Aorta (tissue), 5 donors: ENCODE data around the gene NHERF1. TPM values are rescaled to one million over a fixed set of nuclear protein-coding genes. Genes with fewer than 3 reads are reported as not detected.

Source experiments
- ATAC-seq: fragments of 200-7000 bp; cut with Tn5 transposase; one replicate; pipeline ENCODE4 v1.9.1; 2022; ENCODE audit warnings: moderate library complexity; ENCODE audit not compliant: low FRiP score
- DNase-seq, 2 donors: peaks; one replicate each; pipeline ENCODE4 v3.0.0-alpha.2; 2020
- H3K27ac ChIP-seq, 2 donors: one replicate each; pipeline ENCODE4 v1.5.1; 2013; ENCODE audit warnings: low read length in 2 of 2, mild to moderate bottlenecking in 2 of 2, moderate library complexity in 2 of 2, control low read depth in 1 of 2, inconsistent platforms in 1 of 2, low read depth in 1 of 2
- H3K27me3 ChIP-seq, 2 donors: one replicate each; pipeline ENCODE4 v1.6.1; 2013; ENCODE audit warnings: control low read depth in 1 of 2, low read length in 1 of 2, mild to moderate bottlenecking in 1 of 2, moderate library complexity in 1 of 2; ENCODE audit not compliant: insufficient read depth in 2 of 2, control insufficient read depth in 1 of 2
- H3K36me3 ChIP-seq, 2 donors: one replicate each; pipeline ENCODE4 v1.6.1; 2013; ENCODE audit warnings: control low read depth in 1 of 2, low read length in 1 of 2, mild to moderate bottlenecking in 1 of 2; ENCODE audit not compliant: insufficient read depth in 2 of 2, control insufficient read depth in 1 of 2
- H3K4me1 ChIP-seq, 2 donors: one replicate each; pipeline ENCODE4 v1.6.1; 2013; ENCODE audit warnings: low read length in 2 of 2, control low read depth in 1 of 2, mild to moderate bottlenecking in 1 of 2, moderate library complexity in 1 of 2; ENCODE audit not compliant: insufficient read depth in 2 of 2, control insufficient read depth in 1 of 2
- H3K4me3 ChIP-seq, 2 donors: one replicate each; pipeline ENCODE4 v1.5.1; 2013; ENCODE audit warnings: low read length in 2 of 2, control low read depth in 1 of 2, mild to moderate bottlenecking in 1 of 2
- H3K9me3 ChIP-seq: one replicate; pipeline ENCODE4 v1.6.1; 2013; ENCODE audit warnings: mild to moderate bottlenecking, low read length; ENCODE audit not compliant: control insufficient read depth
- WGBS, 2 donors: extraction: QIAGEN DNeasy Blood & Tissue Kit; methylation state at CpG; one replicate each; pipeline ENCODE4 v1.1.7; 2013; 5-methylcytosine and 5-hydroxymethylcytosine counted together
- intact Hi-C, 2 donors: fragments of 100-400 bp; cut with DNase I; formaldehyde crosslinking; loops; one replicate each; pipeline versions ENCODE4 v1.14.2 to v1.15.0; 2022
- polyA plus RNA-seq, 2 donors: library from polyadenylated mRNA; stranded (reverse); fragments of 200-250 nt; gene quantifications; one replicate each; pipeline ENCODE4 v1.2.3, GENCODE V29; 2013
- total RNA-seq, 2 donors: library from RNA; stranded (reverse); fragmentation: NEBNext Ultra II Directional; extraction: Animal tissue kit (Norgen Biotek cat#: 25700); gene quantifications; one replicate each; pipeline ENCODE4 v1.2.1, GENCODE V29; 2021
- donor health status: healthy with polysubstance abuse.
- donor health status: Bipolar disorder and iron deficiency.
- donor health status: DM: no; HTN: no; CAD: no.
- donor health status: DM: no; HTN: no; CAD: no.
- donor health status: DM: yes; HTN: yes; CAD: no.

The NHERF1 gene
- total and polyA plus RNA-seq, 4 donors = 10.6 to 84.4 (median 19.4) TPM

DNA sequence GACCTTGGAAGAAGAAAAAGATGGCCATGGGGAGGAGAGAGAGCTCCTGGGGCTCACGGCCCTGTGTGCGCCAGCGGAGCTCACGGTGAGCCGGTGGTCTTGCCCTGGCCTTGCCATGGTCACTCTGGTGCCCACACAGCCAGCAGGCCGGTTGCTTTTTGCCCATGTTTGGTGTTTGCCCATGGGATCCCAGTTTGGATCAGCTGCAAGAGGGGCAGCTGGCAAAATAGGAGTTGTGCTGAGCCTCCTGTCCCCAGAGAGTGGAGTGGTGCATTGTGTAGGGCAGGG lies 1.6 kb downstream of the NHERF1 start:
- H3K27me3 ChIP-seq = no peaks in the 10 kb centered on the region
- no peaks in the 10 kb centered on the region for H3K4me1 ChIP-seq
- intact Hi-C loops = no loop called here
- H3K4me3 ChIP-seq = no peak overlapping the region
- H3K27ac ChIP-seq = no peak overlapping the region
- DNase-seq (no peak), ATAC-seq (no peak)
- no peaks in the 10 kb centered on the region for H3K36me3 ChIP-seq
- 81 to 83% methylated on average over 6 of the region's 6 CpGs for WGBS, 2 donors
- H3K9me3 ChIP-seq = no peaks in the 10 kb centered on the region

- Histone ChIP-seq H3K9me3 (no peaks in the 10 kb centered on the region), H3K36me3 (no peaks in the 10 kb centered on the region), H3K27ac (peak overlapping the region in 1 of 2 donors; percentile 11), H3K27me3 (no peaks in the 10 kb centered on the region), H3K4me3 (no peak overlapping the region), H3K4me1 (no peaks in the 10 kb centered on the region)
- DNase-seq (no peak), ATAC-seq (no peak)
- intact Hi-C loops = no loop called here
- WGBS, 2 donors = 46 to 57% methylated on average over 13 of the region's 13 CpGs
Observed at GRCh38 chr17:74750327-74751069, 2.1 kb downstream of the NHERF1 start.

- DNase-seq (no peak), ATAC-seq (no peak)
- Histone ChIP-seq H3K9me3 (no peaks in the 10 kb centered on the region), H3K27ac (no peak overlapping the region), H3K4me1 (no peaks in the 10 kb centered on the region), H3K36me3 (no peaks in the 10 kb centered on the region), H3K27me3 (no peaks in the 10 kb centered on the region), H3K4me3 (no peak overlapping the region)
- 92 to 94% methylated on average over 9 of the region's 9 CpGs for WGBS, 2 donors
- intact Hi-C loops = no loop called here
Observed at GRCh38 chr17:74752415-74752814, 4.0 kb downstream of the NHERF1 start.

- 93 to 95% methylated on average over 7 of the region's 7 CpGs for WGBS, 2 donors
- ATAC-seq = no peak
- Histone ChIP-seq H3K9me3 (no peaks in the 10 kb centered on the region), H3K36me3 (no peaks in the 10 kb centered on the region), H3K27ac (no peak overlapping the region), H3K4me1 (no peaks in the 10 kb centered on the region), H3K27me3 (no peaks in the 10 kb centered on the region), H3K4me3 (no peak overlapping the region)
- intact Hi-C loops = no loop called here
- DNase-seq = no peak
Observed at GRCh38 chr17:74752822-74753401, 4.5 kb downstream of the NHERF1 start.

DNA sequence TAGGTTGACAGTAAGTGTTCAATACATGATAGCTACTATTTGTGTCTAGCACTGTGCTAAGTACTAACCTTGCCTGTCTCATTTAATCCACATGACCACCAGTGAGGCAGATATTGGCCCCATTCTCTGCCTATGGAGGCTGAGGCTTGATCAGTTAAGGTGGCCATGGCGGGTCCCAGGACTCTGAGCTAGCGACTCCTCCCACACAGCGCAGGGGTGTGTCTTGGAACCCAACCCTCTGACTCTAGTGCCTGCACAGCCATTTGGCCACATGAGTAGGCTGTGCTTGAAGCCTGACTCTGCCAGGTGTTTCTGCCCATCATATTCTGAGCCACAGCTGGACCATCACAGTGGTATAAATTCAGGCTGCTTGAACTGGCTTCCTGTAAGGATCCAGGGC lies 6.4 kb downstream of the NHERF1 start:
- no peak for DNase-seq
- Histone ChIP-seq H3K9me3 (no peaks in the 10 kb centered on the region), H3K27me3 (no peaks in the 10 kb centered on the region), H3K4me3 (no peak overlapping the region), H3K36me3 (no peaks in the 10 kb centered on the region), H3K4me1 (no peaks in the 10 kb centered on the region), H3K27ac (no peak overlapping the region)
- intact Hi-C loops = no loop called here
- 91 to 94% methylated on average over 3 of the region's 3 CpGs for WGBS, 2 donors
- ATAC-seq = no peak

GRCh38 chr17:74755533-74755932 lies 7.1 kb downstream of the NHERF1 start:
- H3K36me3 ChIP-seq = no peaks in the 10 kb centered on the region
- no peaks in the 10 kb centered on the region for H3K9me3 ChIP-seq
- no peak overlapping the region for H3K27ac ChIP-seq
- no peak for DNase-seq
- H3K4me3 ChIP-seq = no peak overlapping the region
- 89 to 92% methylated on average over 8 of the region's 8 CpGs for WGBS, 2 donors
- H3K27me3 ChIP-seq = no peaks in the 10 kb centered on the region
- ATAC-seq = no peak
- intact Hi-C loops = no loop called here
- H3K4me1 ChIP-seq = no peaks in the 10 kb centered on the region

GRCh38 chr17:74756891-74757290 lies 8.5 kb downstream of the NHERF1 start:
- no peak overlapping the region for H3K27ac ChIP-seq
- ATAC-seq (no peak), DNase-seq (no peak)
- no peaks in the 10 kb centered on the region for H3K9me3 ChIP-seq
- no peaks in the 10 kb centered on the region for H3K36me3 ChIP-seq
- no peak overlapping the region for H3K4me3 ChIP-seq
- intact Hi-C loops = no loop called here
- WGBS, 2 donors = 76 to 79% methylated on average over 3 of the region's 3 CpGs
- no peaks in the 10 kb centered on the region for H3K4me1 ChIP-seq
- no peaks in the 10 kb centered on the region for H3K27me3 ChIP-seq

GRCh38 chr17:74757502-74757901 lies 9.1 kb downstream of the NHERF1 start:
- Histone ChIP-seq H3K4me3 (no peak overlapping the region), H3K9me3 (no peaks in the 10 kb centered on the region), H3K36me3 (no peaks in the 10 kb centered on the region), H3K27ac (no peak overlapping the region), H3K27me3 (no peaks in the 10 kb centered on the region), H3K4me1 (no peaks in the 10 kb centered on the region)
- DNase-seq = no peak
- WGBS, 2 donors = 83 to 86% methylated on average over 3 of the region's 3 CpGs
- ATAC-seq = no peak
- intact Hi-C loops = no loop called here
